ENCODE data around the gene ETV7.
"Not testable (repeated sequence)": the region's sequence is repeated elsewhere in the genome, so short reads cannot be mapped to it uniquely, and the experiment has no call there.

The ETV7 gene

DNA sequence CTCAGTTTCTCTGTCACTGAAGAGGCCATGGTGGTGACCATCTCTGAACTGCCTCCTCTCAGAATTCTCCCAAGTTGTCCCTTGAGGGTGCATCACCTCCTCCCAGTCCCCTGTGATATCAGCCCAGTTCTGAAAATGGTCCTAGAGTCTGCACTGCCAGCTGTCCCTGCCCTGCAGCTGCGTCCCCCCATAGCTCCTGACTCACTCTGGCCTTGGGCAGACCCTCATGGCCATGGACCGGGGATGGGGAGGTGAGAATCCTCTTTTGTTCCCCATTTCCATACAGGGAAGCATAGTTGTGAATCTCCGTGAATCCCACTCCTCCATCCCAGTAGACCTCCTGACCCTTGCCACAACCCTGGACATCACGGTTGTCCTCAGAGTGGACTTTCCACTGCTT, 4.5 kb downstream of the ETV7 start:
- DNase-seq: no peak

DNA sequence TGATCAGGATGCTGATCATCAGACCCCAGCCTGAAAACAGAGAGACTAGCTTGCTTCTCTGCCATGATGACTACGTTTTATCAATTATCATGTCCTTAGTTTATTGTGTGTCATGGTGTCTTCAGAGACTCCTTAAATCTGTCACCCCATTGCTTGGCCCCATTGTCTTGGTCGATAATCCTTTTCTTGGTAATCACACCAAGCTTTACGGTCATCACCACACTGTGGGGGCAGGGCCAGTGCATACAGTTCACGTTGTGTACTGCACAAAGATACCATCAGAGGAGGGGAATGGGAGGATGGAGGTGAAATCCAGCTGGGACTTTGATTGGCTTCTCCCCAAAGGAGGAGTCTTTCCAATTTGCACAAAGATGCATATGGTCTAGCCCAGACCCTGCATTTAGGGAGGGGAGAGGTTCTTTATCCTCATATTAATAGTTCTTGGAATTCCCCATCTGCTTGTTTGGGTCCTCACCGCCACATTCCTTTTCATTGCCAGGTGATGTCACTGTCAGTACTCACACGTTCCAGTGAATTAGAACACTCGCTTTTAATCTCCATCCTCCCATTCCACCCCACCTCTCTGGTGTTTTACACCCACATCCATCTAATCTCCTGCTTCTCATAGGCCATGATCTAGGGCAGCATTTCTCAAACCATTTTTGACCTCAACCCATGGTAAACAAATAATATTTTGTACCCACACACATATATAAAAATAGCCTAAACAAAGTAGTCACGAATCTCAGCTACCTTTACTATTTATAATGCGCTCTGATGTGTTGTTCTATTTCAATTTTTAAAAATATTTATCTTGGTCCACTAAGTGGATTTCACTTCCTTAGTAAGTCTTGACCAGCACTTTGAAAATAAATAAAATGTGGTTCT, 5.7 kb downstream of the ETV7 start:
- DNase-seq: no peak

GRCh38 chr6:36380166-36380565, 7.3 kb downstream of the ETV7 start:
- DNase-seq: no peak

GRCh38 chr6:36378936-36379335, 8.5 kb downstream of the ETV7 start:
- no peak for DNase-seq

DNA sequence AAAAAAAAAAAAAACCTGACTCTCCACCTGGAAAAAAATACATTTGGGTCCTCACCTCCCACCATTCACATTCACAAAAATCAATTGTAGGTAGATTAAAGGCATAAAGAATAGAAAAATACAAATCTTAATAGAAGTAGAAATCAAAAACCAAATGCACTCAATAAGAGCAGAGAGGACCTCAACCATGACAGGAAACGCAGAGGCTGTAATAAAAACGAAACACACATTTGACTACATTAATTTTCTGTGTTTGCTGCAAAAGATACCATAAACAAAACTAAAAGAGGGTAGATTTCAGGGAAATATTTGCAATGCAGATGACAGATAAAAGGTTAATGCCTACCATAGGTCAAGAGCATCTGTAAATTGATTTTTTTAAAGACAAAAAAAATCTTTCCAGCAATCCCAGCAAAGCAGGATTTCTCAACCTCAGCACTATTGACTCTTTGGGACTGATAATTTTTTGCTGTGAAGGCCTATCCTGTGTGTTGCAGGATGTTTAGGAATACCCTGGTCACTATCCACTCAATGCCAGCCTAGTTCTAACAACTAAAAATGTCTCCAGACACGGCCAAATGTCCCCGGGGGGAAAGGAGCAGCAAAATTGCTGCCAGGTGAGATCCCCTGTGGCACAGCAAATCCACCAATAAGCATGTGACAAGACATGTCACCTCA, 9.1 kb downstream of the ETV7 start:
- no peak for DNase-seq

DNA sequence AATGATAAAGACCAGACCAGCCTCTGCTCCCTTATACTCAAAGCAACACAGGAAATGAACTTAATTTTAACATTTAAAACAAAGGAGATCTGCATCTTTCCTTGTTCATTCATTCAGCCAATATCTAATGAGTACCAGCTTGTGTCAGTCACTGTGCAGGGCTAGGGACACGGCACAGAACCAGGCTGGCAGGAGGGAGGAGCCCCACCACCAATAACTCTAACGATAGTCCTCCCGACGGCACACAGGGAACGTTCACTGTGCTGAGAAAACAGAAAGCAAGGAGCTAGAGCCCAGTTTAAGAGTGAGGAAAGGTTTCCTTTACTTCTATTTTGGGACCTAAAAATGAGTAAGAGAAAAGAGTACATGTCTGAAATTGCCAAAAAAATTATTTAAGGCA, 9.9 kb downstream of the ETV7 start:
- no peak for DNase-seq

DNA sequence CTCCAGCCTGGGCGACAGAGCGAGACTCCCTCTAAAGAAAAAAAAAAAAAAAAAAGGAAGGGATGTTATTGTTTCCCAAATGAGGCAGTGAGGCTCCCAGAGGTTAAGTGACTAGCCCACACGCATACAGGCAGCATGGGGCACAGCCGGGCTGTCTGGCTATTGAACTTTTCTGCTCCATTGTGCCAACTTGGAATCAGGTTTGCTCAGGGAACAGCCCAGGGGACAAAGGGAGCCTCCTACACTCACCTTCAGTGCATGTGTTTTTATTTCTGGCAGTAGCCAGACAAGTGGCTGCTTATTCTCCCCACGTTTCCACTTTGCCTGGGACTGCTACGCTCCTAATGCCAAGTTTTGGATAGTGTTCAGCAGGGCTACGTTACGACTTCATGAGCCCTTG, 10.7 kb downstream of the ETV7 start:
- no peak for DNase-seq

- no peak for DNase-seq
Observed at GRCh38 chr6:36376183-36376582, 11.3 kb downstream of the ETV7 start.

- no peak for DNase-seq
Observed at GRCh38 chr6:36375644-36376155, 11.8 kb downstream of the ETV7 start.

- DNase-seq: no peak
Observed at GRCh38 chr6:36374972-36375371, 12.5 kb downstream of the ETV7 start.

DNA sequence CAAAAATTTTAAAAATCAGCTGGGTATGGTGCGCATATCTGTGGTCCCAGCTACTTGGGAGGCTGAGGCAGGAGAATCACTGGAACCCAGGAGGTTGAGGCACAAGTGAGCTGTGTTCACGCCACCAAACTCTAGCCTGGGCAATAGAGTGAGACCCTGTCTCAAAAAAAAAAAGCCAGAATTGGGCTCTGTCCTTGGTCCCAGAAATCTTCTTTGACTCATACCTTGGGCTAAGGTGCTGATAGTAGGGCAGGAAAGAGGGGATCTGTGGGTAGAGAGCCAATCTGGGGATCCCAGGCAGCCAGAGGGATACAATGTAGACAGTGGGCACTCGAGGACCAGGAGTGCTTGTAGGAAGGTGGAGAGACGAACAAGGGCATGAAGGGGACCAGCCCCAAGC, 13.3 kb downstream of the ETV7 start:
- DNase-seq: no peak

- no peak for DNase-seq
Observed at GRCh38 chr6:36373368-36374019, 14.0 kb downstream of the ETV7 start.

DNA sequence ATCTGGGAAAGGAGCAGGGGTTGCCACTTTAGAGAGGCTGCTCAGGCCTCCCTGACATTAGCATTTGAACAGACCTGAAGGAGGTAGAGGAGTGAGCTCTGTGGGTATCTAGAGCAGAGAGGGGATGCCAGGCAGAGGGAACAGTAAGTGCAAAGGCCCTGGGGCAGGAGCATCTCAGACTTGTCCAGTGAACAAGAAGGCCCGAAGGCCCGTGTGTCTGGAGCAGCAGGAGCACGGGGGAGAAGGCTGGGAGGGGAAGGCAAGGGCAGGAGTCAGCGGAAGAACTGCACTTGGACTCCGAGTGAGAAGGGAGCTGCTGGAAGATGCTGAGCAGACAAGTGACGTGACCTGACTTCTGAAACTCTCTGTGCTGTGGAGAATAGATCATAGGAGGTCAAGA, 15.4 kb downstream of the ETV7 start:
- DNase-seq: no peak

DNA sequence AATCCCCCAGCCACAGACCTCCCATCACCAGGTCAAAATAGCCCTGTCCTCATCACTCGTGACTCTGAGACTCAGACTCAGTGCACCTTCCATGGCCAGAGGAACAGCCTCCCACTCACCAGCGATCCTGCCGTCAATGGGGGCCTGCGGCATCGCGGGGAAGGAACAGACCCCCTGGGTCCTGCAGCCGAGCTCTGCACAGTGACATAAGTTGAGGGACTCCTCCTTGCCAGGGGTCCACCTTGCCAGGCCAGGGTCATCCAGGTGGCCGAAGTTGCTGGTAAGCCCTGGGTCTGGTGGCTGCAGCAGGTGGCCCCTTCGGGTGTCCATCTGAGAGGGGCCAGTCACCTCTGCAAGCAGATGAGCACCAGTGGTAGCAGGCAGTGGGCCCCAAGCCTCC, 16.3 kb downstream of the ETV7 start:
- no peak for DNase-seq

GRCh38 chr6:36370638-36371037, 16.8 kb downstream of the ETV7 start:
- no peak for DNase-seq

DNA sequence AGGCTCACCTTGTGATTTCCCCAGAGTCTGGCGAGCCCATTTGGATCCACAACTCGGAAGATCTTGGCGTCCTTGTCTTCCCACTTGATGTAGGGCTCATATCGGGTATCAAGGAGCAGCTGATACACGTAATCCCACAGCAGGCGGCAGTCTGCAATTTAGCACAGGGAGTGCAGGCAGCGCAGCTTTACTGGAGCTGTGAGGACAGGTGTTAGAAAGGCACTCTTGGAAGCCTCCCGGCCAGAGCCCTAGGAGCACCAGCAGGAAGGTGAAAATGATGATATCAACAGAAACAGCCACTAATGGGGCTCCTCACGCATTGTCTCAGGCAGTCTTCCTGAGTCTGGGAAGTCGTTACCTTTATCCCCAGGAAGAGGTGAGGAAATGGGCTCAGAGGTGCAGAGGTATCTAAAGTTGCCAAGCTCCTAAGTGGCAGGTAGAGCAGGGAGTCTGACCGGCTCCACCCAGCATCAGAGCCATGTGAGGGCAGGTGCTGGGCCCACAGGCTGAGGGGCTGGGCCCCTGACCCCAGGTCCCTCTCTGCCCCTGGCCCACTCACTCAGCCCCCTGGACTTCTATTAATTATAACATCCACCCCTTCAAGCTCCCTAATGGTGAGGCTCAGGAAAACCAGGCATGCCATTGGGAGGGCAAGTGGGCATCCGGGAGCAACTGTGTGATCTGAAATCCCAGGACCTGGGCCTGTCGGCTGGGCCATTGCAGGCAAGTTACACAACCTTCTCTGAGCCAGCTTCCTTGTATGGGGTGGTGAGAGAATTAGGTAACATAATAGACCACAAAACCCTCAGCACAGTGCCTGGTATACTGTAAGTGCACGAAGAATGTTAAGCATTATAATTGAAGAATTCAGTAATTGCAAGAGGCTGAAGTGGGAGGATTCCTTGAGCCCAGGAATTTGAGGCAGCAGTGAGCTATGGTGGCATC, 18.3 kb downstream of the ETV7 start:
- DNase-seq: no peak

GRCh38 chr6:36368421-36368820, 19.0 kb downstream of the ETV7 start:
- no peak for DNase-seq

DNA sequence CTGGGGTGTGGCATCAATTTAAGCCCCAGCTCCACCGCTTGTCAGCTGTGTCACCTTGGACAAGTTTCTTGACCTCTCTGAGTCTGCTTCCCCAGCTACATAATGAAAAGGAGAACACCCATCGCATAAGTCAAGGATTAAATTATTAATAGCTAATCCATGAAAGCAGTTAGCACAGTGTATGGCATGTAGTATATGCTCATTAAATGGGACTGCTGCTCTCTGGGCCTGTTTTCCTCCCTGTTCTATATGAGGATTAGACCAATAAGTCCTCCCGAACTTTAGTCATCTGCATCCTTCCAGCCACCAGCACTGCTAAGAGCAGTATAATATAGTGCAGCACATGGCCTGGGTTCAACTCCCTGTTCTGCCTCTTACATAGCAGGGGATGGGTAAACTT, 19.7 kb downstream of the ETV7 start:
- no peak for DNase-seq

DNA sequence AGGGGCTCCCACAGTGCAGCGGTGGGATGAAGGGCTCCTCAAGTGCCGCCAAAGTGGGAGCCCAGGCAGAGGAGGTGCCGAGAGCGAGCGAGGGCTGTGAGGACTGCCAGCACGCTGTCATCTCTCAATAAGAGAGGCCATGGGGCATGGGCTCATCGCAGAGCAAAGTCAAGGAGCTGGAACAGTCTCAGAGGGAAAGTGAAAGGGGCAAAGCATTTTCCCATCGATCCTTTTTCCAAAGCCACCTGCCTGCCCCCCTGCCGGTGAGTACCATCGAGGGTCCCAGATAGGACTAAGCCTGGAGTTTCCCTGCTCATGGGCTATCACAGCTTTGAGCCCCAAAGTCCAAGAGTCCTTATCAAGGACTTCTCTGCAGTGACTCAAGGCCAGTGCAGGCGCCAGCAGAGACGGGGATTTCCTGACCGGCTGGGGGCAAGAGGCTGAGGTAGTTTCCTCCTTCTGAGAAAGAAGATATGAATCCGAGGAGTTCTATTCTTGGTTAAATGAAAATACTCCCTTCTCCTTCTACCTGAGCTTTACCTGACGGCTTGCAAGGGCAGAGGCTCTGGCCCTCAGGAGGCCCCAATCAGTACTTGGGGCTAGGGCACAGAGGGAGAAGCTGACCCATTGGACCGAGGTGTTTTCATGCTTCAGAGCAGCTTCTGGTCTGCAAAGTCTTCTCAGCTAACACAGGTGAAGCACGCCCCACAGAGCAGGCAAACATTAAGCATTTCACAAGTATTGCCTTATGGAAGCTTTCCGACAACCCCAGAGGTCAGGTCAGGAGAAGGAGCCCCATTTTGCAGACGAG, 22.6 kb downstream of the ETV7 start:
- no peak for DNase-seq

- DNase-seq: not testable (repeated sequence)
Observed at GRCh38 chr6:36364061-36364635, 23.3 kb downstream of the ETV7 start.

GRCh38 chr6:36363371-36363752, 24.1 kb downstream of the ETV7 start:
- DNase-seq: not testable (repeated sequence)

All from activated CD4-positive, alpha-beta T cell treated with anti-CD3 and anti-CD28 coated beads, Interleukin-2, Interleukin-6, amounts not matched to agents 100 ng/mL and 50 ng/mL, durations not matched to agents 16 hours and 8 hours (primary cell).